OCI-LY1 (cell line): ENCODE data around the gene STRN4.

Experiments used
- H2AFZ ChIP-seq: fragments of 200-600 bp; sonication (generic), shearing (Covaris generic); 2 replicates; pipeline ENCODE4 v1.6.0; 2014; ENCODE audit warnings: antibody characterized with exemption, mild to moderate bottlenecking, low read length
- H3F3A ChIP-seq: fragments of 200-600 bp; sonication (generic), shearing (Covaris generic); 2 replicates; pipeline ENCODE4 v1.6.0; 2014; ENCODE audit warnings: mild to moderate bottlenecking, antibody characterized with exemption, low read length, moderate library complexity; ENCODE audit not compliant: insufficient read depth
- H3K27ac ChIP-seq: fragments of 200-600 bp; sonication (generic); 2 replicates; pipeline ENCODE4 v1.5.1; 2014; ENCODE audit warnings: low read length, mixed run types, mild to moderate bottlenecking, low read depth; ENCODE audit not compliant: poor library complexity, severe bottlenecking
- H3K27me3 ChIP-seq: fragments of 200-600 bp; sonication (generic); 2 replicates; pipeline ENCODE4 v1.6.0; 2014; ENCODE audit warnings: antibody characterized with exemption, mild to moderate bottlenecking, low read length, moderate library complexity; ENCODE audit not compliant: insufficient read depth
- H3K36me3 ChIP-seq: fragments of 200-600 bp; sonication (generic); 2 replicates; pipeline ENCODE4 v1.6.1; 2014; ENCODE audit warnings: mild to moderate bottlenecking, antibody characterized with exemption, low read length, moderate library complexity, mixed read lengths; ENCODE audit not compliant: insufficient read depth
- H3K4me1 ChIP-seq: fragments of 200-600 bp; sonication (generic); 2 replicates; pipeline ENCODE4 v1.5.1; 2014; ENCODE audit warnings: mild to moderate bottlenecking, low read length, moderate library complexity; ENCODE audit not compliant: insufficient read depth, severe bottlenecking
- H3K4me2 ChIP-seq: fragments of 200-600 bp; sonication (generic), shearing (Covaris generic); 2 replicates; pipeline ENCODE4 v1.6.1; 2014; ENCODE audit warnings: low read length
- H3K4me3 ChIP-seq: fragments of 200-600 bp; sonication (generic); 2 replicates; pipeline ENCODE4 v1.5.1; 2014; ENCODE audit warnings: low read length, low read depth, mild to moderate bottlenecking, mixed read lengths; ENCODE audit not compliant: poor library complexity, severe bottlenecking
- H3K79me2 ChIP-seq: fragments of 200-600 bp; shearing (Covaris generic); 2 replicates; pipeline ENCODE4 v1.6.1; 2016; ENCODE audit warnings: mixed run types, low read length, mixed read lengths; ENCODE audit not compliant: insufficient read depth
- H3K9ac ChIP-seq: fragments of 200-600 bp; sonication (generic), shearing (Covaris generic); 2 replicates; pipeline ENCODE4 v1.6.1; 2014; ENCODE audit warnings: mild to moderate bottlenecking, low read length, mixed read lengths
- H3K9me2 ChIP-seq: fragments of 200-600 bp; sonication (generic), shearing (Covaris generic); 2 replicates; pipeline ENCODE4 v1.6.1; 2014; ENCODE audit warnings: low read depth, mild to moderate bottlenecking, low read length, mixed read lengths
- H3K9me3 ChIP-seq: fragments of 200-600 bp; shearing (Covaris generic); 2 replicates; pipeline ENCODE4 v1.6.1; 2014; ENCODE audit warnings: low read length, mixed read lengths
- H4K20me1 ChIP-seq: fragments of 200-600 bp; sonication (generic), shearing (Covaris generic); 2 replicates; pipeline ENCODE4 v1.6.0; 2016; ENCODE audit warnings: mild to moderate bottlenecking, low read length; ENCODE audit not compliant: insufficient read depth
- CTCF ChIP-seq: fragments of 200-600 bp; sonication (generic), shearing (Covaris generic); IDR thresholded peaks from 2 replicates; pipeline ENCODE4 v1.5.1; 2017; ENCODE audit warnings: mild to moderate bottlenecking, antibody characterized with exemption, low read length, moderate library complexity, mixed read lengths
- EZH2 ChIP-seq: fragments of 200-600 bp; sonication (generic), shearing (Covaris generic); IDR thresholded peaks from 2 replicates; pipeline ENCODE4 v1.8.0; 2017; ENCODE audit warnings: borderline replicate concordance, mixed run types, mild to moderate bottlenecking, antibody characterized with exemption, low read length, moderate library complexity, mixed read lengths

STRN4 gene

GRCh38 chr19:46746281-46747057 lies at the start of gene STRN4:
TSS of gene STRN4 (minus strand) at chr19:46746450. CDS start at chr19:46746430, 20 bp downstream.
- Histone ChIP-seq H3K27ac (peak within 1 kb of the TSS; percentile 2), H3K27me3 (no peaks in the 10 kb centered on the region), H3K79me2 (peaks cover 42% of the 10 kb centered on the region), H3F3A (no peaks in the 10 kb centered on the region), H3K9me3 (no peaks in the 10 kb centered on the region), H3K9ac (peak within 1 kb of the TSS; percentile 91), H3K4me1 (peaks cover 51% of the 10 kb centered on the region), H3K9me2 (no peaks in the 10 kb centered on the region), H4K20me1 (no peaks in the 10 kb centered on the region), H3K4me2 (peak within 1 kb of the TSS; percentile 75), H3K4me3 (peak within 1 kb of the TSS; percentile 86), H3K36me3 (peaks cover 18% of the 10 kb centered on the region; the same call in 1 of the 2 replicates), H2AFZ (no peak within 1 kb of the TSS)
- no peak for TF ChIP-seq CTCF
- TF ChIP-seq EZH2 = no peak

- Histone ChIP-seq H3K27ac (no peak overlapping the region), H4K20me1 (no peaks in the 10 kb centered on the region), H3K9me3 (no peaks in the 10 kb centered on the region), H3K36me3 (no peaks in the 10 kb centered on the region), H3K9me2 (no peaks in the 10 kb centered on the region), H3K4me2 (no peak overlapping the region), H3K4me1 (no peaks in the 10 kb centered on the region), H3K79me2 (peaks cover 13% of the 10 kb centered on the region), H3K27me3 (peaks cover 8% of the 10 kb centered on the region; the same call in 1 of the 2 replicates), H3K9ac (no peak overlapping the region), H3F3A (no peaks in the 10 kb centered on the region), H2AFZ (no peak overlapping the region), H3K4me3 (no peak overlapping the region)
- no peak for TF ChIP-seq EZH2
- TF ChIP-seq CTCF = no peak
These were observed 45.7 kb upstream of the STRN4 start for GRCh38 chr19:46791944-46792343.

DNA sequence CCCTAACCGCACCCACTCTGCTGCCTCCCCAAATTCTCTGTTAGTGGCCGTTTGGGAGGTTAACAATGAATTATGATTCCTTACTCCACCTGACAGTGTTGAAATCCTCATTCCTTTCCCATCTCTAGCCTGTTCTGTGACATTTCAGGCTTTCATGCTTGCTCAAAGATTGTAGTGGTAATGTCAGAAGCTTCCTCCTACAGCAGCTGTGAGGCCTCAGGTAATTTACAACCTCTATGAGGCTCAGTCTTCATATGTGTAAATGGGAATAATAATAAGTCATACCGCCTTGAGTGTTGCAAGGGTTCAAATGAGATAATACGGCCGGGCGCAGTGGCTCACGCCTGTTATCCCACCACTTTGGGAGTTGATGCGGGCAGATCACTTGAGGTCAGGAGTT lies 43.1 kb upstream of the STRN4 start:
- Histone ChIP-seq H3K27ac (no peak overlapping the region), H3K9me2 (no peaks in the 10 kb centered on the region), H2AFZ (no peak overlapping the region), H3K36me3 (peaks cover 15% of the 10 kb centered on the region; the same call in 1 of the 2 replicates), H3K9ac (no peak overlapping the region), H3K27me3 (no peaks in the 10 kb centered on the region; the same call in 1 of the 2 replicates), H3K4me1 (peaks cover 21% of the 10 kb centered on the region), H3K79me2 (peaks cover 38% of the 10 kb centered on the region), H4K20me1 (no peaks in the 10 kb centered on the region), H3F3A (peaks cover 6% of the 10 kb centered on the region; the same call in 1 of the 2 replicates), H3K4me2 (no peak overlapping the region), H3K9me3 (no peaks in the 10 kb centered on the region), H3K4me3 (no peak overlapping the region)
- TF ChIP-seq CTCF (no peak), EZH2 (no peak)
